ENCODE data around the gene CRADD. TPM values are rescaled to one million over a fixed set of nuclear protein-coding genes. Genes with fewer than 3 reads are reported as not detected.

The CRADD gene
- total RNA-seq, 6 experiments from 2014 or later: 17.2 to 65.3 (median 30.8) TPM

GRCh38 chr12:93712200-93712599, 35.0 kb downstream of the CRADD start:
- TF ChIP-seq POLR2A (IDR thresholded peaks at IDR 0.05) (no peak), CTCF (IDR thresholded peaks at IDR 0.05) (no peak)
- peaks cover 0 to 20% (median 3%) of the 10 kb centered on the region in 4 donors for H3K4me1 ChIP-seq
- H3K27me3 ChIP-seq: no peaks in the 10 kb centered on the region
- no peak overlapping the region for H3K4me3 ChIP-seq
- WGBS (ENCODE audit: insufficient coverage, low coverage, low lambda C conversion rate, missing lambda C conversion rate): 32% methylated on average over 3 of the region's 3 CpGs
- DNase-seq (no peak), ATAC-seq (peak; percentile 44 to 81 (median 74))
- peak overlapping the region in 1 of 3 donors; percentile 18 for H3K27ac ChIP-seq
- H3K9me3 ChIP-seq: no peaks in the 10 kb centered on the region
- intact Hi-C loops (cut with DNase I): no loop called here
- H3K36me3 ChIP-seq: no peaks in the 10 kb centered on the region

- no peaks in the 10 kb centered on the region for H3K27me3 ChIP-seq
- no peak overlapping the region for H3K4me3 ChIP-seq
- TF ChIP-seq POLR2A (IDR thresholded peaks at IDR 0.05) (no peak), CTCF (IDR thresholded peaks at IDR 0.05) (no peak)
- WGBS (ENCODE audit: insufficient coverage, low coverage, low lambda C conversion rate, missing lambda C conversion rate): 80% methylated on average over 5 of the region's 5 CpGs
- ATAC-seq (no peak), DNase-seq (no peak)
- peaks cover 0 to 20% (median 3%) of the 10 kb centered on the region in 4 donors for H3K4me1 ChIP-seq
- no peak overlapping the region for H3K27ac ChIP-seq
- intact Hi-C loops (cut with DNase I): no loop called here
- H3K36me3 ChIP-seq: no peaks in the 10 kb centered on the region
- H3K9me3 ChIP-seq: no peaks in the 10 kb centered on the region
Observed at GRCh38 chr12:93713060-93713459, 35.9 kb downstream of the CRADD start.

GRCh38 chr12:93713800-93714199, 36.6 kb downstream of the CRADD start:
- 90% methylated on average over 4 of the region's 4 CpGs for WGBS (ENCODE audit: insufficient coverage, low coverage, low lambda C conversion rate, missing lambda C conversion rate)
- ATAC-seq (no peak), DNase-seq (no peak)
- Histone ChIP-seq H3K27ac (no peak overlapping the region), H3K4me3 (no peak overlapping the region), H3K4me1 (peaks cover 0 to 20% (median 3%) of the 10 kb centered on the region in 4 donors), H3K9me3 (no peaks in the 10 kb centered on the region), H3K27me3 (no peaks in the 10 kb centered on the region), H3K36me3 (no peaks in the 10 kb centered on the region)
- intact Hi-C loops (cut with DNase I): no loop called here
- no peak for TF ChIP-seq CTCF (IDR thresholded peaks at IDR 0.05)
- no peak for TF ChIP-seq POLR2A (IDR thresholded peaks at IDR 0.05)

GRCh38 chr12:93714382-93714781, 37.2 kb downstream of the CRADD start:
- ATAC-seq: peak; percentile 46 to 56 (median 52)
- no peak overlapping the region for H3K27ac ChIP-seq

More at GRCh38 chr12:93714382-93714781, 37.2 kb downstream of the CRADD start:
- Histone ChIP-seq H3K27me3 (no peaks in the 10 kb centered on the region), H3K4me1 (peaks cover 0 to 18% (median 3%) of the 10 kb centered on the region in 4 donors), H3K9me3 (no peaks in the 10 kb centered on the region), H3K4me3 (no peak overlapping the region), H3K36me3 (no peaks in the 10 kb centered on the region)
- intact Hi-C loops (cut with DNase I): no loop called here
- no peak for DNase-seq
- WGBS (ENCODE audit: insufficient coverage, low coverage, low lambda C conversion rate, missing lambda C conversion rate): 40% methylated on average over 2 of the region's 5 CpGs
- TF ChIP-seq POLR2A (IDR thresholded peaks at IDR 0.05) (no peak), CTCF (IDR thresholded peaks at IDR 0.05) (no peak)
